GM12878 (cell line): Measurements from ENCODE around the gene RREB1. TPM values are rescaled to one million over a fixed set of nuclear protein-coding genes. Genes with fewer than 3 reads are reported as not detected.

Experiments used
- ATAC-seq: fragments of 200-7000 bp; cut with Tn5 transposase; 3 replicates; pipeline ENCODE4 v1.9.1; 2020; ENCODE audit warnings: mild to moderate bottlenecking, moderate library complexity
- BruUV-seq: library from RNA; stranded (reverse); fragments of 400-500 nt; replicated peaks from 2 replicates; lab custom pipeline; 2021; lab: Mats Ljungman, UMichigan
- CTCF ChIA-PET: fragments of 300-600 bp; sonication (Branson Sonifier 250); formaldehyde crosslinking; extraction: SDS; loops from one replicate; lab custom pipeline; 2021; ENCODE audit warnings: inconsistent platforms; lab: Yijun Ruan, JAX
- POLR2A ChIA-PET: fragments of 350-600 bp; formaldehyde crosslinking; extraction: SDS; loops from one replicate; lab custom pipeline; 2021; ENCODE audit warnings: inconsistent platforms; lab: Charles Lee
- RAD21 ChIA-PET: fragments of 300-600 bp; sonication (Branson Sonifier 250); formaldehyde crosslinking; loops from one replicate; lab custom pipeline; 2023; ENCODE audit warnings: antibody characterized with exemption; ENCODE audit not compliant: unreplicated experiment; lab: Charles Lee
- SMC1A ChIA-PET: fragments of 300-600 bp; sonication (Branson Sonifier 250); formaldehyde crosslinking; loops from one replicate; lab custom pipeline; 2023; ENCODE audit not compliant: unreplicated experiment, uncharacterized antibody; lab: Charles Lee
- DNase-seq: peaks from one replicate; pipeline ENCODE4 v3.0.0-alpha.2; 2011; ENCODE audit warnings: low read depth, low spot score
- FAIRE-seq: peaks from 3 replicates; lab custom pipeline; 2011; peaks lifted over from hg19 to GRCh38; lab: Jason Lieb, UNC
- H2AFZ ChIP-seq: 2 replicates; pipeline ENCODE4 v1.6.0; 2011; ENCODE audit warnings: low read depth, low read length, control low read depth; ENCODE audit not compliant: control insufficient read depth
- H3K27ac ChIP-seq: 2 replicates; pipeline ENCODE4 v1.5.1; 2011; ENCODE audit warnings: control low read depth; ENCODE audit not compliant: control insufficient read depth, insufficient read depth
- H3K27me3 ChIP-seq, 2 experiments: replicated peaks in 1 of 2; 2 replicates each; pipeline versions ENCODE4 v1.6.0 to v1.6.1; 2011; ENCODE audit warnings: low read length in 1 of 2; ENCODE audit not compliant: control insufficient read depth in 2 of 2, insufficient read depth in 2 of 2
- H3K36me3 ChIP-seq, 2 experiments: 2 replicates each; pipeline ENCODE4 v1.5.1; 2011; ENCODE audit warnings: low read length in 1 of 2; ENCODE audit not compliant: control insufficient read depth in 2 of 2, insufficient read depth in 2 of 2
- H3K4me1 ChIP-seq: 2 replicates; pipeline ENCODE4 v1.6.1; 2011; ENCODE audit warnings: mild to moderate bottlenecking, low read length, moderate library complexity, mixed read lengths; ENCODE audit not compliant: control insufficient read depth, insufficient read depth
- H3K4me2 ChIP-seq: 2 replicates; pipeline ENCODE4 v1.6.0; 2011; ENCODE audit warnings: control low read depth; ENCODE audit not compliant: control insufficient read depth, insufficient read depth
- H3K4me3 ChIP-seq: fragments of 200-600 bp; sonication (generic); 2 replicates; pipeline ENCODE4 v1.5.1; 2016
- H3K79me2 ChIP-seq: 2 replicates; pipeline ENCODE4 v1.6.0; 2011; ENCODE audit warnings: low read length; ENCODE audit not compliant: control insufficient read depth, insufficient read depth
- H3K9ac ChIP-seq: 2 replicates; pipeline ENCODE4 v1.8.0; 2011; ENCODE audit warnings: low read length, control low read depth, mixed read lengths; ENCODE audit not compliant: control insufficient read depth, insufficient read depth
- H3K9me3 ChIP-seq: replicated peaks from 3 replicates; pipeline ENCODE4 v1.5.1; 2011; ENCODE audit warnings: mild to moderate bottlenecking, low read length; ENCODE audit not compliant: control insufficient read depth, insufficient read depth
- H4K20me1 ChIP-seq: 2 replicates; pipeline ENCODE4 v1.6.0; 2011; ENCODE audit not compliant: control insufficient read depth, insufficient read depth
- CREB1 ChIP-seq: IDR thresholded peaks from 2 replicates; pipeline ENCODE4 v1.6.1; 2012; ENCODE audit warnings: low read depth, mild to moderate bottlenecking, inconsistent platforms
- CTCF ChIP-seq, 3 experiments: IDR thresholded peaks in 2 of 3; conservative IDR thresholded peaks in 1 of 3; 2 replicates each; pipeline ENCODE4 v1.5.1; 2011; ENCODE audit warnings: low read depth in 3 of 3, low read length in 3 of 3, mild to moderate bottlenecking in 3 of 3, control low read depth in 2 of 3, moderate library complexity in 2 of 3, inconsistent platforms in 1 of 3, mixed read lengths in 1 of 3; ENCODE audit not compliant: control insufficient read depth in 2 of 3, insufficient read depth in 1 of 3; ENCODE audit errors: extremely low read depth in 1 of 3
- E4F1 ChIP-seq: fragments of 450-650 bp; IDR thresholded peaks from 2 replicates; pipeline ENCODE4 v1.6.1; 2018; ENCODE audit warnings: borderline replicate concordance, mild to moderate bottlenecking; ENCODE audit not compliant: partially characterized antibody
- FOXK2 ChIP-seq: fragments of 450-650 bp; IDR thresholded peaks from 2 replicates; pipeline ENCODE4 v1.6.1; 2017; ENCODE audit warnings: mild to moderate bottlenecking, moderate library complexity
- HDAC6 ChIP-seq: fragments of 200-600 bp; sonication (generic); IDR thresholded peaks from one replicate; pipeline ENCODE4 v1.8.0; 2017; ENCODE audit warnings: antibody characterized with exemption; ENCODE audit not compliant: unreplicated experiment
- MEF2A ChIP-seq: IDR thresholded peaks from 2 replicates; pipeline ENCODE4 v1.6.1; 2011; ENCODE audit warnings: low read depth, mild to moderate bottlenecking, low read length, moderate library complexity; ENCODE audit not compliant: insufficient read depth
- PAX5 ChIP-seq: IDR thresholded peaks from 2 replicates; pipeline ENCODE4 v1.6.1; 2011; ENCODE audit warnings: low read depth, low read length, borderline replicate concordance
- SIN3A ChIP-seq: IDR thresholded peaks from 2 replicates; pipeline ENCODE4 v1.6.1; 2012; ENCODE audit warnings: low read depth, low read length, improper control_type of control experiment
- SMC3 ChIP-seq: IDR thresholded peaks from 2 replicates; pipeline ENCODE4 v1.6.1; 2011; ENCODE audit warnings: low read length, improper control_type of control experiment, borderline replicate concordance
- ZNF384 ChIP-seq: IDR thresholded peaks from 2 replicates; pipeline ENCODE4 v1.6.1; 2012; ENCODE audit warnings: low read depth, mild to moderate bottlenecking, low read length, improper control_type of control experiment, borderline replicate concordance
- WGBS: methylation state at CpG from one replicate; pipeline ENCODE4 v1.1.6; 2016; ENCODE audit warnings: low lambda C conversion rate; ENCODE audit not compliant: insufficient replicate concordance, insufficient coverage; ENCODE audit errors: missing lambda C conversion rate; 5-methylcytosine and 5-hydroxymethylcytosine counted together
- in situ Hi-C: fragments of 300-500 bp; cut with MboI; formaldehyde crosslinking; loops from 9 replicates; pipeline ENCODE4 v1.14.3; 2018; ENCODE audit warnings: mixed read lengths
- intact Hi-C: fragments of 100-400 bp; cut with micrococcal nuclease; formaldehyde crosslinking; loops from one replicate; pipeline ENCODE4 v1.14.2; 2022; ENCODE audit not compliant: unreplicated experiment
- polyA plus RNA-seq, 11 experiments: library from polyadenylated mRNA; depleted of rRNA in 4 of 11; unstranded in 6 of 11; stranded (reverse) in 5 of 11; fragments of >200 nt; fragmentation: Nextera tagmentation in 4 of 11; fragmentation: Illumina TruSeq in 1 of 11; extraction: Ambion mirVana in 4 of 11; extraction: Trizol in 1 of 11; gene quantifications; 1 replicate in 1 of 11; 2 replicates in 10 of 11; pipeline versions ENCODE4 v1.2.1 to v1.2.3, GENCODE V29; 2011 to 2016; ENCODE audit warnings: inconsistent platforms in 2 of 11, missing spikeins in 2 of 11, low read depth in 1 of 11
- total RNA-seq, 4 experiments: library from RNA; depleted of rRNA in 3 of 4; stranded (reverse); fragments of >200 nt in 3 of 4; fragmentation: Illumina TruSeq in 1 of 4; extraction: Trizol in 1 of 4; gene quantifications; 2 replicates each; pipeline versions ENCODE4 v1.2.1 to v1.2.3, GENCODE V29; 2013 to 2021

RREB1 gene
- total and polyA plus RNA-seq, 10 of the 15 experiments (the other 5 are each of a cell fraction or from before 2014, with no cell fraction given) = 1.9 to 30.3 (median 8.6) TPM

- no peak overlapping the region for H3K4me2 ChIP-seq
- over 99% methylated on average over 6 of the region's 6 CpGs for WGBS
Observed at GRCh38 chr6:7251646-7252260, 144.0 kb downstream of the RREB1 start.

More at GRCh38 chr6:7251646-7252260, 144.0 kb downstream of the RREB1 start:
- SMC1A ChIA-PET = interaction anchor here (0.7 to 1.1 kb wide), 2 partner anchors 9 to 16 kb away, joined by 3 read pairs; no protein-coding TSS in a partner anchor
- Histone ChIP-seq H3K4me1 (no peaks in the 10 kb centered on the region), H3K9me3 (no peaks in the 10 kb centered on the region; the same call in 1 of the 3 replicates), H4K20me1 (no peaks in the 10 kb centered on the region), H2AFZ (no peak overlapping the region), H3K79me2 (no peaks in the 10 kb centered on the region)
- BruUV-seq = no TSS peak
- in situ Hi-C loops = no loop called here
- intact Hi-C loops = no loop called here
- ATAC-seq = no peak
- no peak for DNase-seq
- no peak for TF ChIP-seq SIN3A
- TF ChIP-seq CTCF (IDR thresholded peaks at IDR 0.05 in 2 of 3, conservative IDR thresholded peaks at IDR 0.05 in 1 of 3; ENCODE audit: control insufficient read depth in 2 of 3, extremely low read depth in 1 of 3, insufficient read depth in 1 of 3, low read depth in 3 of 3, low read length in 3 of 3) = no peak
- no peak for TF ChIP-seq SMC3
- no peak for TF ChIP-seq MEF2A
- TF ChIP-seq E4F1 = no peak
- TF ChIP-seq CREB1 = no peak
- TF ChIP-seq FOXK2 = no peak
- TF ChIP-seq ZNF384 = no peak
- TF ChIP-seq PAX5 = no peak
- TF ChIP-seq HDAC6 = no peak
- TF ChIP-seq, all 136 proteins: peak for 0
- ChIA-PET CTCF (interaction anchor here (1.1 to 1.6 kb wide), 5 partner anchors 8 to 575 kb away, joined by 3 to 6 read pairs (median 4); no protein-coding TSS in a partner anchor), RAD21 (no interaction called here), POLR2A (interaction anchor here (0.6 kb wide), 1 partner anchor 237 kb away, joined by 3 read pairs; no protein-coding TSS in a partner anchor)
- peaks cover 23 to 29% of the 10 kb centered on the region in 2 experiments for H3K36me3 ChIP-seq
- no peak overlapping the region for H3K9ac ChIP-seq
- H3K4me3 ChIP-seq = no peak overlapping the region
- no peak overlapping the region for H3K27ac ChIP-seq
- H3K27me3 ChIP-seq = no peaks in the 10 kb centered on the region
- FAIRE-seq = no peak
